GM18511 (cell line): ENCODE data around the gene DNAH3.

Source experiments
- ATAC-seq: cut with Tn5 transposase; IDR thresholded peaks from one replicate; pipeline ENCODE4 v1.9.1; 2021; ENCODE audit warnings: mild to moderate bottlenecking, moderate library complexity; ENCODE audit not compliant: unreplicated experiment

The DNAH3 gene

DNA sequence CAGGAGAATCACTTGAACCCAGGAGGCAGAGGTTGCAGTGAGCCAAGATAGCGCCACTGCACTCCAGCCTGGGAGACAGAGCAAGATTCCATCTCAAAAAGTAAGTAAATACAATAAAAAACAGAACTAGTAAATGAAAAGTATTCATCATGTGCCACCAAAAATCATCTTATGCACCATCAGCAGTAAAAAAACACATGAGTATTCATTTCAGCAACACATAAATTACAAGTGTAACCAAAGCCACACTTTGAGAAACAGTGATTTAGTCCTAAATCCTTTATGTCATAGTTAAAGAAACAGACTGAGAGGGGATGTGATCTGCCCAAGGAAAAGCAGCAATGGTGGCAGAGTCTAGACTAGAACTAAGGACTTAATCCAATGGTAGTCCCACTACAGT is 263.4 kb downstream of the DNAH3 start:
- no peak for ATAC-seq

GRCh38 chr16:20886320-20886719 is 264.3 kb downstream of the DNAH3 start:
- no peak for ATAC-seq

GRCh38 chr16:20884240-20884556 is 266.4 kb downstream of the DNAH3 start:
- no peak for ATAC-seq

DNA sequence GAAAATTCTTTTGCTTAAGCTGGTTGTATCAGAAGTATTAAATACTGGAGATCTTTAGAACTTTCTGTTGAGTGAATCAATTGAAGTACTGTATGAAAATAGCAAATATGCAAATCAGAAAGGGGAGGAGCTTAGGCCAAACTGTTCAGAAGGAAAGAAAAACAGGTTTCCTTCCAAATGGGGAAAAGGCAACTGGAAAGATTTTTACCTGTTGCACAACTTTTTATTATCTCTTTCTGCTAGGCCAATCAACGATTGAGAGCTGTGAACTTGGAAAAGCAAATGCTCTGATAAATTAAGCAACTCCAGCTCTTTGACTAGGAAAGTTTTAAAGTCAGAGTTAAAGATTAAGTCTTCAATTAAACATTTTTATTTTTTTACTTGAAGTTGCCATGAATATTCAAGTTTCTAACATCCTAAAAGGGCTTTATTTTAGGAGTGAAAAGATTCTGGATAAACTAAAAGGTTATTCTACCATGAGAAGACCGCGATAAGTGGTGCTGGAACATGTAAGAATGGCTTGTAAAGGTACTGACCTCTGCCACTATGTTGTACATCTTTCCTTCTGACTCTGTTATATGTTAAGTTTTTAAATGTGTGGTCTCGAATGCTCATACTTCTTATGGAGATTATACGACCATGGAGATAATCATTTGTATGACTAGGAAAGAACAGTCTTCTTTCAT is 266.9 kb downstream of the DNAH3 start:
- ATAC-seq = no peak
